K562 (cell line): Measurements from ENCODE around the gene RAB4B. TPM values are rescaled to one million over a fixed set of nuclear protein-coding genes. Genes with fewer than 3 reads are reported as not detected.
A peak's percentile ranks its signal among the peaks of the same experiment; 100 is the strongest.

Experiments
- ATAC-seq: fragments of 200-7000 bp; cut with Tn5 transposase; 3 replicates; pipeline ENCODE4 v1.9.1; 2020; ENCODE audit warnings: moderate library complexity
- BruUV-seq: library from RNA; stranded (reverse); fragments of 400-500 nt; replicated peaks from 2 replicates; lab custom pipeline; 2021; lab: Mats Ljungman, UMichigan
- CTCF ChIA-PET: fragments of 300-600 bp; formaldehyde crosslinking; extraction: SDS; loops from one replicate; lab custom pipeline; 2021; ENCODE audit warnings: low intra/inter-chr PET ratio; lab: Yijun Ruan, JAX
- POLR2A ChIA-PET: fragments of 300-600, 350-650 bp; sonication (Branson Sonifier 250); formaldehyde crosslinking; extraction: SDS; loops from one replicate; lab custom pipeline; 2021; ENCODE audit warnings: antibody characterized with exemption, inconsistent platforms; lab: Yijun Ruan, JAX
- DNase-seq, 4 experiments: peaks; one replicate each; pipeline versions ENCODE4 v3.0.0 to v3.0.0-alpha.2; 2011 to 2018; ENCODE audit warnings: low spot score in 3 of 4, mixed read lengths in 3 of 4; ENCODE audit errors: extremely low read depth in 1 of 4
- FAIRE-seq: peaks from 2 replicates; lab custom pipeline; 2011; peaks lifted over from hg19 to GRCh38; lab: Jason Lieb, UNC
- H2AFZ ChIP-seq: 2 replicates; pipeline ENCODE4 v1.6.0; 2011; ENCODE audit warnings: low read depth, low read length, control low read depth, inconsistent platforms
- H3K27ac ChIP-seq: fragments of 200-600 bp; 3 replicates; pipeline ENCODE4 v1.8.0; 2011; ENCODE audit warnings: low read depth, mild to moderate bottlenecking, control low read depth, inconsistent platforms, low read length, moderate library complexity, mixed read lengths; ENCODE audit errors: extremely low read depth
- H3K27me3 ChIP-seq, 2 experiments: fragments of 300-600 bp in 1 of 2; 2 replicates in 1 of 2; 3 replicates in 1 of 2; pipeline versions ENCODE4 v1.6.0 to v1.8.0; 2011; ENCODE audit warnings: inconsistent platforms in 2 of 2, low read length in 2 of 2, mild to moderate bottlenecking in 1 of 2, mixed read lengths in 1 of 2, moderate library complexity in 1 of 2; ENCODE audit not compliant: control insufficient read depth in 2 of 2, insufficient read depth in 2 of 2
- H3K36me3 ChIP-seq: fragments of 300-600 bp; 3 replicates; pipeline ENCODE4 v1.8.0; 2011; ENCODE audit warnings: mild to moderate bottlenecking, low read length, inconsistent platforms; ENCODE audit not compliant: control insufficient read depth, insufficient read depth
- H3K4me1 ChIP-seq, 2 experiments: fragments of 200-600 bp in 1 of 2; replicated peaks in 1 of 2; 2 replicates in 1 of 2; 3 replicates in 1 of 2; pipeline versions ENCODE4 v1.5.1 to v1.8.0; 2011; ENCODE audit warnings: inconsistent platforms in 2 of 2, low read length in 2 of 2, mild to moderate bottlenecking in 1 of 2, mixed read lengths in 1 of 2, moderate library complexity in 1 of 2; ENCODE audit not compliant: control insufficient read depth in 2 of 2, insufficient read depth in 2 of 2
- H3K4me2 ChIP-seq: 2 replicates; pipeline ENCODE4 v1.6.1; 2011; ENCODE audit warnings: low read length, control low read depth, inconsistent platforms, mixed read lengths; ENCODE audit not compliant: insufficient read depth
- H3K4me3 ChIP-seq: fragments of 200-600 bp; sonication (generic), shearing (Covaris generic); 2 replicates; pipeline ENCODE4 v1.5.1; 2016; ENCODE audit warnings: control low read depth, inconsistent platforms
- H3K79me2 ChIP-seq: fragments of 200-600 bp; 3 replicates; pipeline ENCODE4 v1.8.0; 2011; ENCODE audit warnings: low read length, inconsistent platforms; ENCODE audit not compliant: control insufficient read depth, insufficient read depth
- H3K9ac ChIP-seq, 2 experiments: 2 replicates each; pipeline versions ENCODE4 v1.6.0 to v1.6.1; 2011; ENCODE audit warnings: low read depth in 2 of 2, low read length in 2 of 2, control low read depth in 1 of 2, inconsistent platforms in 1 of 2, mild to moderate bottlenecking in 1 of 2, mixed read lengths in 1 of 2; ENCODE audit not compliant: insufficient read depth in 1 of 2
- H3K9me1 ChIP-seq: one replicate; pipeline ENCODE4 v1.6.0; 2011; ENCODE audit warnings: inconsistent platforms, mild to moderate bottlenecking, low read length, moderate library complexity; ENCODE audit not compliant: control insufficient read depth, insufficient read depth
- H3K9me3 ChIP-seq: replicated peaks from 2 replicates; pipeline ENCODE4 v1.5.1; 2011; ENCODE audit warnings: low read depth, low read length, inconsistent platforms; ENCODE audit not compliant: control insufficient read depth, insufficient read depth
- H4K20me1 ChIP-seq: replicated peaks from 2 replicates; pipeline ENCODE4 v1.6.1; 2011; ENCODE audit warnings: low read length, inconsistent platforms, mixed read lengths; ENCODE audit not compliant: control insufficient read depth, insufficient read depth
- CBX1 ChIP-seq: sonication (generic); IDR thresholded peaks from 2 replicates; pipeline ENCODE4 v1.6.1; 2016; ENCODE audit warnings: antibody characterized with exemption, low read depth, mild to moderate bottlenecking
- NKRF ChIP-seq: fragments of 450-650 bp; IDR thresholded peaks from 2 replicates; pipeline ENCODE4 v1.6.1; 2016; ENCODE audit warnings: borderline replicate concordance
- NR0B1 ChIP-seq: fragments of 450-650 bp; IDR thresholded peaks from one replicate; pipeline ENCODE4 v1.6.1; 2018; ENCODE audit warnings: mild to moderate bottlenecking, moderate library complexity; ENCODE audit not compliant: partially characterized antibody
- TOE1 ChIP-seq, 2 experiments: fragments of 450-650 bp in 1 of 2; sonication (generic) in 1 of 2; formaldehyde crosslinking in 1 of 2; IDR thresholded peaks; 2 replicates each; pipeline versions ENCODE4 v1.7.1 to v1.8.0; 2016 to 2022; ENCODE audit warnings: borderline replicate concordance in 2 of 2, mild to moderate bottlenecking in 2 of 2, antibody characterized with exemption in 1 of 2, inconsistent platforms in 1 of 2, low read depth in 1 of 2, missing genetic modification reagents in 1 of 2, moderate library complexity in 1 of 2
- ZNF75A ChIP-seq: fragments of 450-650 bp; formaldehyde crosslinking; IDR thresholded peaks from 2 replicates; pipeline ENCODE4 v1.4.0; 2020; ENCODE audit warnings: mild to moderate bottlenecking
- WGBS: fragments of 100-300 bp; shearing (Covaris generic); methylation state at CpG from one replicate; pipeline ENCODE4 v1.1.6; 2016; ENCODE audit warnings: low coverage, mixed read lengths; ENCODE audit not compliant: insufficient coverage; ENCODE audit errors: missing lambda C conversion rate; 5-methylcytosine and 5-hydroxymethylcytosine counted together
- in situ Hi-C: fragments of 300-500 bp; cut with MboI; formaldehyde crosslinking; loops from 4 replicates; pipeline ENCODE4 v1.15.0; 2018; ENCODE audit warnings: inconsistent platforms, mixed read lengths
- intact Hi-C: fragments of 100-400 bp; cut with micrococcal nuclease; formaldehyde crosslinking; loops from 2 replicates; pipeline ENCODE4 v1.14.2; 2022
- polyA plus RNA-seq, 8 experiments: library from polyadenylated mRNA; depleted of rRNA in 4 of 8; stranded (reverse) in 5 of 8; unstranded in 3 of 8; fragments of >200 nt; fragmentation: Nextera tagmentation in 2 of 8; fragmentation: Illumina TruSeq in 1 of 8; extraction: Ambion mirVana in 2 of 8; extraction: Trizol in 1 of 8; gene quantifications; 2 replicates each; pipeline versions ENCODE4 v1.2.1 to v1.2.3, GENCODE V29; 2011 to 2014; ENCODE audit warnings: inconsistent platforms in 1 of 8, missing spikeins in 1 of 8
- total RNA-seq, 7 experiments: library from RNA; depleted of rRNA in 6 of 7; stranded (reverse); fragments of >200 nt in 6 of 7; fragmentation: Illumina TruSeq in 2 of 7; extraction: Trizol in 2 of 7; gene quantifications; 2 replicates each; pipeline versions ENCODE4 v1.2.1 to v1.2.3, GENCODE V29; 2011 to 2021; ENCODE audit warnings: low replicate concordance in 1 of 7

Gene RAB4B
- total and polyA plus RNA-seq, 9 of the 15 experiments (the other 6 are each of a cell fraction or from before 2014, with no cell fraction given) = 0.28 to 20.4 (median 9.0) TPM

- TF ChIP-seq NKRF (no peak), CBX1 (no peak), TOE1 (IDR thresholded peaks at IDR 0.05; ENCODE audit: borderline replicate concordance) (no peak), TOE1 (CRISPR knock-in tag; IDR thresholded peaks at IDR 0.05; ENCODE audit: borderline replicate concordance, low read depth) (no peak), ZNF75A (CRISPR knock-in tag) (no peak), NR0B1 (no peak)
- H3K27ac ChIP-seq = no peak overlapping the region
- intact Hi-C loops (loop anchor here (5.0 kb wide), 1 partner anchor 81 kb away; no protein-coding TSS in a partner anchor), in situ Hi-C loops (no loop called here)
- WGBS = 61% methylated on average over 11 of the region's 12 CpGs
- H3K36me3 ChIP-seq = peaks cover 21% of the 10 kb centered on the region; the same call in 2 of the 3 replicates
- no peak for FAIRE-seq
- H3K4me1 ChIP-seq = peaks cover 0 to 42% of the 10 kb centered on the region in 2 experiments; a peak in 3 of 5 replicates
- H3K9me3 ChIP-seq = no peaks in the 10 kb centered on the region
- 0 out of 2 replicates have a peak, but pooled peaks cover 3% of the 10 kb centered on the region for H4K20me1 ChIP-seq
- no peak overlapping the region for H3K4me3 ChIP-seq
- no peaks in the 10 kb centered on the region for H3K9me1 ChIP-seq
- ChIA-PET CTCF (no interaction called here), POLR2A (interaction anchor here (0.6 to 1.6 kb wide), 3 partner anchors 7 to 179 kb away, joined by 3 to 6 read pairs (median 4); partner anchors contain the start of genes ACTMAP and SNRPA)
- H3K4me2 ChIP-seq = no peak overlapping the region
- no TSS peak for BruUV-seq
- no peak for ATAC-seq
- H2AFZ ChIP-seq = no peak overlapping the region
- H3K27me3 ChIP-seq = no peaks in the 10 kb centered on the region
- H3K79me2 ChIP-seq = peaks cover 3% of the 10 kb centered on the region; the same call in 1 of the 3 replicates
- DNase-seq = no peak
- H3K9ac ChIP-seq = peak overlapping the region in 1 of 2 experiments; percentile 74; a peak in 2 of 4 replicates
Observed at GRCh38 chr19:40742886-40743285, 35.2 kb upstream of the RAB4B start.
